Loucy (cell line): Measurements from ENCODE around the gene ERP27.

Experiments
- H2AFZ ChIP-seq: fragments of 200-600 bp; sonication (generic); 2 replicates; pipeline ENCODE4 v1.6.0; 2016; ENCODE audit warnings: antibody characterized with exemption, mild to moderate bottlenecking, low read length, moderate library complexity
- H3F3A ChIP-seq: fragments of 200-600 bp; 2 replicates; pipeline ENCODE4 v1.6.0; 2016; ENCODE audit warnings: antibody characterized with exemption, low read depth, mild to moderate bottlenecking
- H3K27me3 ChIP-seq: fragments of 200-600 bp; sonication (generic); 2 replicates; pipeline ENCODE4 v1.6.1; 2014; ENCODE audit warnings: low read length, mild to moderate bottlenecking; ENCODE audit not compliant: insufficient read depth, poor library complexity, severe bottlenecking
- H3K36me3 ChIP-seq: fragments of 200-600 bp; sonication (generic); 2 replicates; pipeline ENCODE4 v1.6.1; 2016; ENCODE audit warnings: low read length; ENCODE audit not compliant: insufficient read depth
- H3K4me1 ChIP-seq: fragments of 200-600 bp; sonication (generic); 2 replicates; pipeline ENCODE4 v1.5.1; 2014; ENCODE audit warnings: low read length, mild to moderate bottlenecking; ENCODE audit not compliant: insufficient read depth, poor library complexity, severe bottlenecking
- H3K4me2 ChIP-seq: fragments of 200-600 bp; sonication (generic); 2 replicates; pipeline ENCODE4 v1.6.0; 2014; ENCODE audit warnings: antibody characterized with exemption, low read length, low read depth, mild to moderate bottlenecking; ENCODE audit not compliant: poor library complexity, severe bottlenecking
- H3K4me3 ChIP-seq: fragments of 200-600 bp; sonication (generic); 2 replicates; pipeline ENCODE4 v1.5.1; 2014; ENCODE audit warnings: low read length, mild to moderate bottlenecking, mixed read lengths; ENCODE audit not compliant: poor library complexity, severe bottlenecking
- H3K79me2 ChIP-seq: fragments of 200-600 bp; sonication (generic); 2 replicates; pipeline ENCODE4 v1.6.1; 2014; ENCODE audit warnings: low read length; ENCODE audit not compliant: insufficient read depth
- H3K9ac ChIP-seq: fragments of 200-600 bp; sonication (generic); 2 replicates; pipeline ENCODE4 v1.6.0; 2014; ENCODE audit warnings: mild to moderate bottlenecking, low read depth, low read length, moderate library complexity; ENCODE audit not compliant: poor library complexity, severe bottlenecking
- H3K9me2 ChIP-seq: fragments of 200-600 bp; sonication (generic); replicated peaks from 2 replicates; pipeline ENCODE4 v1.6.1; 2016; ENCODE audit warnings: low read depth, low read length, mixed read lengths
- H3K9me3 ChIP-seq: fragments of 200-600 bp; sonication (generic); 2 replicates; pipeline ENCODE4 v1.6.1; 2014; ENCODE audit warnings: mild to moderate bottlenecking, antibody characterized with exemption, low read length, low read depth; ENCODE audit not compliant: insufficient read depth
- H4K20me1 ChIP-seq: fragments of 200-600 bp; sonication (generic); 2 replicates; pipeline ENCODE4 v1.6.0; 2014; ENCODE audit warnings: antibody characterized with exemption, low read length, mild to moderate bottlenecking; ENCODE audit not compliant: insufficient read depth, poor library complexity, severe bottlenecking
- CTCF ChIP-seq: fragments of 200-600 bp; sonication (generic); conservative IDR thresholded peaks from 2 replicates; pipeline ENCODE4 v1.5.1; 2014; ENCODE audit warnings: mild to moderate bottlenecking, antibody characterized with exemption, low read length
- EZH2phosphoT487 ChIP-seq: fragments of 200-600 bp; IDR thresholded peaks from 2 replicates; pipeline ENCODE4 v1.6.1; 2018; ENCODE audit warnings: antibody characterized with exemption, mild to moderate bottlenecking, moderate library complexity, borderline replicate concordance

The ERP27 gene

GRCh38 chr12:14962797-14963196, 24.5 kb upstream of the ERP27 start:
- H3K4me1 ChIP-seq = peaks cover 64% of the 10 kb centered on the region
- peak overlapping the region; percentile 79 for H3K4me3 ChIP-seq
- peaks cover 9% of the 10 kb centered on the region; the same call in 1 of the 2 replicates for H3K36me3 ChIP-seq
- H3K27me3 ChIP-seq = peaks cover 9% of the 10 kb centered on the region
- no peaks in the 10 kb centered on the region for H3K9me3 ChIP-seq
- peaks cover 59% of the 10 kb centered on the region for H3K79me2 ChIP-seq
- H4K20me1 ChIP-seq = peaks cover 30% of the 10 kb centered on the region
- H2AFZ ChIP-seq = no peak overlapping the region; the same call in 1 of the 2 replicates
- peak overlapping the region; percentile 99 for H3K9ac ChIP-seq
- H3K4me2 ChIP-seq = peak overlapping the region; percentile 93
- H3K9me2 ChIP-seq = no peaks in the 10 kb centered on the region
- TF ChIP-seq CTCF (no peak), EZH2phosphoT487 (no peak)
- H3F3A ChIP-seq = peaks cover 19% of the 10 kb centered on the region; the same call in 1 of the 2 replicates

- TF ChIP-seq EZH2phosphoT487 (no peak), CTCF (no peak)
- H3K4me2 ChIP-seq = peak overlapping the region; percentile 93
- H3K4me3 ChIP-seq = peak overlapping the region; percentile 79
- H3K36me3 ChIP-seq = peaks cover 9% of the 10 kb centered on the region; the same call in 1 of the 2 replicates
- H3K79me2 ChIP-seq = peaks cover 66% of the 10 kb centered on the region
- peaks cover 66% of the 10 kb centered on the region for H3K4me1 ChIP-seq
- peak overlapping the region; percentile 99 for H3K9ac ChIP-seq
- no peak overlapping the region; the same call in 1 of the 2 replicates for H2AFZ ChIP-seq
- H3F3A ChIP-seq = peaks cover 19% of the 10 kb centered on the region; the same call in 1 of the 2 replicates
- no peaks in the 10 kb centered on the region for H3K9me3 ChIP-seq
- peaks cover 36% of the 10 kb centered on the region for H4K20me1 ChIP-seq
- H3K9me2 ChIP-seq = no peaks in the 10 kb centered on the region
- H3K27me3 ChIP-seq = peaks cover 9% of the 10 kb centered on the region
Observed at GRCh38 chr12:14962153-14962539, 23.8 kb upstream of the ERP27 start.

GRCh38 chr12:14961466-14962152, 23.3 kb upstream of the ERP27 start, which contains the start of gene ARHGDIB:
ARHGDIB (minus strand) TSS chr12:14961601; CDS start chr12:14950712, 10,889 bp downstream.
- Histone ChIP-seq H3K4me2 (peak within 1 kb of the TSS; percentile 93), H3F3A (peaks cover 19% of the 10 kb centered on the region; the same call in 1 of the 2 replicates), H3K4me3 (peak within 1 kb of the TSS; percentile 79)

More at GRCh38 chr12:14961466-14962152, 23.3 kb upstream of the ERP27 start, which contains the start of gene ARHGDIB:
- Histone ChIP-seq H3K9me2 (no peaks in the 10 kb centered on the region), H3K27me3 (peaks cover 9% of the 10 kb centered on the region), H4K20me1 (peaks cover 42% of the 10 kb centered on the region), H2AFZ (no peak within 1 kb of the TSS; the same call in 1 of the 2 replicates), H3K4me1 (peaks cover 68% of the 10 kb centered on the region), H3K9me3 (no peaks in the 10 kb centered on the region), H3K9ac (peak within 1 kb of the TSS; percentile 99), H3K36me3 (peaks cover 9% of the 10 kb centered on the region; the same call in 1 of the 2 replicates), H3K79me2 (peaks cover 71% of the 10 kb centered on the region)
- TF ChIP-seq CTCF (no peak), EZH2phosphoT487 (no peak)
